Colonic mucosa (tissue), 4 donors: Measurements from ENCODE around the gene TNFSF15. TPM values are rescaled to one million over a fixed set of nuclear protein-coding genes. Genes with fewer than 3 reads are reported as not detected.
A peak's percentile ranks its signal among the peaks of the same experiment; 100 is the strongest.

Experiments
- DNase-seq: peaks from one replicate; pipeline ENCODE4 v3.0.0-alpha.2; 2020
- H3K27ac ChIP-seq: fragments of 200-600 bp; one replicate; pipeline ENCODE4 v1.8.0; 2021
- H3K27me3 ChIP-seq: fragments of 200-600 bp; one replicate; pipeline ENCODE4 v1.8.0; 2021
- H3K36me3 ChIP-seq: fragments of 200-600 bp; one replicate; pipeline ENCODE4 v1.8.0; 2021
- H3K4me1 ChIP-seq: fragments of 200-600 bp; one replicate; pipeline ENCODE4 v1.8.0; 2021; ENCODE audit warnings: mild to moderate bottlenecking
- H3K4me3 ChIP-seq: fragments of 200-600 bp; one replicate; pipeline ENCODE4 v1.8.0; 2021
- H3K9ac ChIP-seq, 2 donors: one replicate each; pipeline ENCODE4 v1.7.0; 2013; ENCODE audit warnings: control low read depth in 2 of 2, low read depth in 2 of 2, low read length in 2 of 2
- H3K9me3 ChIP-seq: fragments of 200-600 bp; one replicate; pipeline ENCODE4 v1.8.0; 2021
- CTCF ChIP-seq: fragments of 200-600 bp; IDR thresholded peaks from one replicate; pipeline ENCODE4 v1.8.0; 2022; ENCODE audit warnings: antibody characterized with exemption, mild to moderate bottlenecking
- intact Hi-C: fragments of 100-400 bp; cut with DNase I; formaldehyde crosslinking; loops from one replicate; pipeline ENCODE4 v1.14.1; 2022
- total RNA-seq, 2 donors: library from RNA; stranded (reverse); fragmentation: NEBNext Ultra II Directional in 1 of 2; extraction: Animal tissue kit (Norgen Biotek cat#: 25700) in 1 of 2; gene quantifications; one replicate each; pipeline ENCODE4 v1.2.1, GENCODE V29; 2021
- donor health status: healthy.
- donor health status: DM: no; HTN: no; CAD: no.
- donor health status: DM: no; HTN: no; CAD: no.

The TNFSF15 gene
- total RNA-seq: 1 to 10 TPM in 1 of 2 donors, under 1 TPM in 1; 0.84 to 2.9 TPM

DNA sequence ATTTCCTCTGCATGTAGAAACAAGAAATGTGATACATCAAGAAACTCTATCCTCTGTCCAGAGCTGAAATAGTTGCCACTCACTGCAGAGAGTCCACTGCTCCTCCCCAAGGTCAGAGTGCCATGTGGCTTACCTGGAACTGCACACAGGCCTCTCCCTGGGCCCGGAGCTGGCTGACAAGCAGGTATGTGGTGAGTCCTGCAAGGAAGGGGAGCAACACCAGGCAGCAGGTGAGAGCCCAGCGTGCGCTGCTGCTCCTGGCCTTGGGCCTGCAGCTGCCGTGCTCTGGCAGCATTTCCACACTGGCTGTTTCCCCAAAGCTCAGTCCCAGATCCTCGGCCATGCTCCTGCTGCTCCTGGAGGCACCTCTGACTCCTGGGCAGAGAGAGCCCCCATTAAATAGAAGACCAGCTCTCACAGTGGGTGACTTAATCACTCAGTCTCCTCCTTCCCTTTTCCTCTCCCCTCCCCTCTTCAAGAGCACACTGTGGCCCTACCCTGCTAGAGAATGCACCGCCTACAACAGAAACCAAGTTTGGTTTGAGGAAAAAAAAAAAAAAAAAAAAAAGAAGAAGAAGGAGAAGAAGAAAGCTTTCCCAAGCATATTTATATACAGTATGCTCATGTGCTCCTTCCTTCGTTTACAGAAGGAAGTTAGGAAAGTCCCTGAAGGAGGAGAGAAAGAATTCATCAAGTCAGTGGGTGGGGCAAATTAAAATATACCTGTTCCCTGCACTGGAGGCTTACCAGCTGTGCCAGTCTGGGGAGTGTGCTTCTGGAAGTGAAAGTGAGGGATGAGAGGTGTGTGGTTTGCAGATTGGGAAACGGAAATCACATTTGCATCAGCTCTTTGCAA, at the start of gene TNFSF15:
Gene TNFSF15 (minus strand): TSS at position 370 of the 856 bp plus-strand sequence. CDS start 27 bp downstream, at position 343.
- DNase-seq: peak; percentile 72
- Histone ChIP-seq H3K4me1 (peaks cover 15% of the 10 kb centered on the region), H3K27ac (peak within 1 kb of the TSS; percentile 88), H3K9ac (peak within 1 kb of the TSS in 1 of 2 donors; percentile 74), H3K4me3 (peak within 1 kb of the TSS; percentile 24), H3K9me3 (no peaks in the 10 kb centered on the region), H3K36me3 (no peaks in the 10 kb centered on the region), H3K27me3 (no peaks in the 10 kb centered on the region)
- intact Hi-C loops: no loop called here
- no peak for TF ChIP-seq CTCF

- H3K9me3 ChIP-seq: no peaks in the 10 kb centered on the region
- no peak for TF ChIP-seq CTCF
- H3K27ac ChIP-seq: no peak overlapping the region
- DNase-seq: no peak
- peaks cover 2% of the 10 kb centered on the region for H3K4me1 ChIP-seq
- H3K27me3 ChIP-seq: no peaks in the 10 kb centered on the region
- H3K36me3 ChIP-seq: no peaks in the 10 kb centered on the region
- H3K4me3 ChIP-seq: no peak overlapping the region
- intact Hi-C loops: no loop called here
- no peak overlapping the region for H3K9ac ChIP-seq
Measured at GRCh38 chr9:114855488-114855887, 49.6 kb upstream of the TNFSF15 start.

GRCh38 chr9:114854736-114855355, 49.0 kb upstream of the TNFSF15 start:
- peaks cover 2% of the 10 kb centered on the region for H3K4me1 ChIP-seq
- no peak overlapping the region for H3K9ac ChIP-seq
- H3K9me3 ChIP-seq: no peaks in the 10 kb centered on the region
- DNase-seq: no peak
- H3K27ac ChIP-seq: no peak overlapping the region
- TF ChIP-seq CTCF: no peak
- no peak overlapping the region for H3K4me3 ChIP-seq
- intact Hi-C loops: no loop called here
- no peaks in the 10 kb centered on the region for H3K36me3 ChIP-seq
- no peaks in the 10 kb centered on the region for H3K27me3 ChIP-seq

GRCh38 chr9:114853071-114853855, 47.4 kb upstream of the TNFSF15 start:
- H3K36me3 ChIP-seq: no peaks in the 10 kb centered on the region
- H3K9me3 ChIP-seq: no peaks in the 10 kb centered on the region
- no peak overlapping the region for H3K4me3 ChIP-seq
- no peak for TF ChIP-seq CTCF
- intact Hi-C loops: no loop called here
- H3K4me1 ChIP-seq: peaks cover 2% of the 10 kb centered on the region
- H3K9ac ChIP-seq: no peak overlapping the region
- no peak overlapping the region for H3K27ac ChIP-seq
- H3K27me3 ChIP-seq: no peaks in the 10 kb centered on the region
- peak; percentile 26 for DNase-seq

DNA sequence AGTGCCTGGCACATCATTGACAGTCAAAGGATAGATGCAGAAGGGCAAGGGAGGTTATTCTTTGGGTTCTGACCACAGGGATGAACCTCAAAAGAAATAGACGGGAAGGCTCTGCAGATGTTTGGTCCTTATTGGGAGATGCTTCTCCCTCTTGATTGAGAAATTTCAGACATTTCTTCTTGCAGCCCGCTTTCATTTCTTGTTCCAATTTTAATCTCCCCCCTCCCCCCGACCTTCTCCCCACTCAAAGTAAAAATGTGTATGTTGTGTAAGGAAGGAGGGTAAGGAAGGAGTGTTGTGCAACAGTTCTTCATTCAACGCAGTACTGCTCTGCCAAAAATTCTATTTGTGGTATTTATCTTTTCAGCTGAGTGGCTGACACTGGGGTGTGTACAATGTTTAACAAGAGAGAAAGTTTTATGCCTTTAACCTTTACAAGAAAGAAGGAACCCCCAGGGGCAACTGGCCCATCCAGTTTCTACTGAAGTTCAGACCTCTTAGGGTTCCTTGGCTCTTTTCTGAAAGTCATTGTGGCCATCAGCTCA, 46.3 kb upstream of the TNFSF15 start:
- DNase-seq: peak; percentile 25
- H3K36me3 ChIP-seq: no peaks in the 10 kb centered on the region
- no peaks in the 10 kb centered on the region for H3K27me3 ChIP-seq
- no peaks in the 10 kb centered on the region for H3K9me3 ChIP-seq
- H3K4me3 ChIP-seq: no peak overlapping the region
- no peak overlapping the region for H3K27ac ChIP-seq
- no peak overlapping the region for H3K9ac ChIP-seq
- intact Hi-C loops: no loop called here
- TF ChIP-seq CTCF: no peak
- H3K4me1 ChIP-seq: peaks cover 2% of the 10 kb centered on the region
